ENCODE measurements around the gene TRIM34. TPM values are rescaled to one million over a fixed set of nuclear protein-coding genes. Genes with fewer than 3 reads are reported as not detected.
"Not testable (repeated sequence)": the region's sequence is repeated elsewhere in the genome, so short reads cannot be mapped to it uniquely, and the experiment has no call there.

Gene TRIM34
- total and polyA plus RNA-seq, 10 donors: 9.5 to 21.8 (median 15.2) TPM

GRCh38 chr11:5581014-5581413, 43.8 kb upstream of the TRIM34 start:
- H3K36me3 ChIP-seq: no peaks in the 10 kb centered on the region
- WGBS, 5 donors: 76 to 81% (median 80%) methylated on average over 4 of the region's 4 CpGs
- H3K27me3 ChIP-seq (replicated peaks in 1 of 7): no peaks in the 10 kb centered on the region
- peaks cover 0 to 4% (median 0%) of the 10 kb centered on the region in 8 donors for H3K9me3 ChIP-seq
- DNase-seq: no peak
- H3K4me1 ChIP-seq: no peaks in the 10 kb centered on the region
- intact Hi-C loops (cut with DNase I; ENCODE audit: low total_unique reads): no loop called here
- no peak overlapping the region for H3K4me3 ChIP-seq
- TF ChIP-seq POLR2A (IDR thresholded peaks at IDR 0.05): no peak
- TF ChIP-seq POLR2AphosphoS5 (IDR thresholded peaks at IDR 0.05): no peak
- TF ChIP-seq CTCF (IDR thresholded peaks at IDR 0.05 in 8 of 11, conservative IDR thresholded peaks at IDR 0.05 in 3 of 11): no peak
- no peak overlapping the region for H3K27ac ChIP-seq

- H3K27me3 ChIP-seq (replicated peaks in 1 of 7); H3K9me3 ChIP-seq; H3K4me1 ChIP-seq; intact Hi-C loops (cut with DNase I; ENCODE audit: low total_unique reads); H3K36me3 ChIP-seq; H3K4me3 ChIP-seq; DNase-seq; H3K27ac ChIP-seq: not testable (repeated sequence)
- WGBS, 5 donors: 65 to 91% (median 84%) methylated on average over 5 of the region's 5 CpGs
These were observed 40.3 kb upstream of the TRIM34 start for GRCh38 chr11:5584458-5584857.

- H3K9me3 ChIP-seq; H3K27ac ChIP-seq; H3K4me3 ChIP-seq; H3K36me3 ChIP-seq; H3K27me3 ChIP-seq (replicated peaks in 1 of 7); H3K4me1 ChIP-seq; intact Hi-C loops (cut with DNase I; ENCODE audit: low total_unique reads); DNase-seq: not testable (repeated sequence)
- 94 to 98% (median 97%) methylated on average over 5 to 31 of the region's 31 CpGs for WGBS, 5 donors
These were observed 34.9 kb upstream of the TRIM34 start for GRCh38 chr11:5589906-5590305.

- H3K36me3 ChIP-seq: no peaks in the 10 kb centered on the region
- intact Hi-C loops (cut with DNase I; ENCODE audit: low total_unique reads): no loop called here
- WGBS, 5 donors: 63 to 93% (median 73%) methylated on average over 3 of the region's 3 CpGs
These were observed 33.2 kb upstream of the TRIM34 start for GRCh38 chr11:5591613-5592012.

GRCh38 chr11:5592615-5593014, 32.2 kb upstream of the TRIM34 start:
- WGBS, 5 donors: 75 to 95% (median 87%) methylated on average over 5 of the region's 5 CpGs
- no peaks in the 10 kb centered on the region for H3K36me3 ChIP-seq
- DNase-seq: no peak
- TF ChIP-seq POLR2A (IDR thresholded peaks at IDR 0.05): no peak
- TF ChIP-seq CTCF (IDR thresholded peaks at IDR 0.05 in 8 of 11, conservative IDR thresholded peaks at IDR 0.05 in 3 of 11): no peak
- no peak for TF ChIP-seq POLR2AphosphoS5 (IDR thresholded peaks at IDR 0.05)
- no peak overlapping the region for H3K4me3 ChIP-seq
- no peaks in the 10 kb centered on the region for H3K9me3 ChIP-seq
- H3K27me3 ChIP-seq (replicated peaks in 1 of 7): peaks cover 0 to 7% (median 0%) of the 10 kb centered on the region in 7 donors
- H3K27ac ChIP-seq: no peak overlapping the region
- intact Hi-C loops (cut with DNase I; ENCODE audit: low total_unique reads): no loop called here
- peaks cover 0 to 17% (median 6%) of the 10 kb centered on the region in 6 donors for H3K4me1 ChIP-seq

More at GRCh38 chr11:5591613-5592012, 33.2 kb upstream of the TRIM34 start:
- Histone ChIP-seq H3K4me3 (no peak overlapping the region), H3K9me3 (no peaks in the 10 kb centered on the region), H3K27ac (no peak overlapping the region), H3K4me1 (peaks cover 0 to 7% (median 2%) of the 10 kb centered on the region in 6 donors), H3K27me3 (replicated peaks in 1 of 7) (peaks cover 0 to 4% (median 0%) of the 10 kb centered on the region in 7 donors)
- TF ChIP-seq POLR2A (IDR thresholded peaks at IDR 0.05): no peak
- no peak for TF ChIP-seq POLR2AphosphoS5 (IDR thresholded peaks at IDR 0.05)
- TF ChIP-seq CTCF (IDR thresholded peaks at IDR 0.05 in 8 of 11, conservative IDR thresholded peaks at IDR 0.05 in 3 of 11): no peak
- no peak for DNase-seq
